ENCODE measurements around the gene GMDS. TPM values are rescaled to one million over a fixed set of nuclear protein-coding genes. Genes with fewer than 3 reads are reported as not detected.

The GMDS gene
- total and polyA plus RNA-seq, 2 of the 13 experiments (the other 11 are each of a cell fraction or from before 2014, with no cell fraction given) = 64.4 to 112 TPM

GRCh38 chr6:1801401-1801800 is 444.0 kb downstream of the GMDS start (continued):
- TF ChIP-seq ZHX1 (CRISPR knock-in tag; IDR thresholded peaks at IDR 0.05; ENCODE audit: low read depth) = no peak
- TF ChIP-seq IRF9 (CRISPR knock-in tag; IDR thresholded peaks at IDR 0.05; ENCODE audit: borderline replicate concordance) = no peak

- no peaks in the 10 kb centered on the region; the same call in 1 of the 2 replicates for H4K20me1 ChIP-seq (ENCODE audit: insufficient read depth, low read length)
- H3K27me3 ChIP-seq (ENCODE audit: control insufficient read depth in 1 of 2, insufficient read depth in 2 of 2, low read length in 2 of 2) = no peaks in the 10 kb centered on the region
- TF ChIP-seq SMYD3 (CRISPR knock-in tag; IDR thresholded peaks at IDR 0.05) = no peak
- no peak for TF ChIP-seq ZNF225 (CRISPR knock-in tag; IDR thresholded peaks at IDR 0.05)
- TF ChIP-seq BCL6 (CRISPR knock-in tag; IDR thresholded peaks at IDR 0.05) = no peak
- no peak for ATAC-seq
- H3K4me1 ChIP-seq (ENCODE audit: insufficient read depth, low read length) = 0 out of 2 replicates have a peak, but pooled peaks cover 8% of the 10 kb centered on the region
- 89% methylated on average over 4 of the region's 4 CpGs for WGBS (ENCODE audit: low lambda C conversion rate)
- no peaks in the 10 kb centered on the region for H3K79me2 ChIP-seq (ENCODE audit: insufficient read depth, low read length)
- no peak overlapping the region for H3K9ac ChIP-seq (ENCODE audit: insufficient read depth, low read depth, low read length)
- peaks cover 0 to 14% of the 10 kb centered on the region in 2 experiments; a peak in 2 of 5 replicates for H3K36me3 ChIP-seq (replicated peaks in 1 of 2; ENCODE audit: control insufficient read depth in 1 of 2, insufficient read depth in 2 of 2, low read length in 2 of 2)
- no peak overlapping the region for H3K4me3 ChIP-seq (replicated peaks in 1 of 3; ENCODE audit: insufficient read depth in 1 of 3, low read depth in 2 of 3, low read length in 3 of 3)
- DNase-seq (ENCODE audit: low spot score) = no peak
- H3K4me2 ChIP-seq (ENCODE audit: low read depth, low read length) = no peak overlapping the region
- ChIA-PET POLR2A (no interaction called here), CTCF (ENCODE audit: low intra/inter-chr PET ratio, low total read pairs) (no interaction called here)
- H3K27ac ChIP-seq (ENCODE audit: extremely low read length, insufficient read depth, low read length) = no peak overlapping the region
- H2AFZ ChIP-seq (ENCODE audit: low read length) = no peak overlapping the region
- FAIRE-seq = no peak
- intact Hi-C loops (cut with micrococcal nuclease; ENCODE audit: unreplicated experiment) = no loop called here
- H3K9me3 ChIP-seq (ENCODE audit: low read length) = no peaks in the 10 kb centered on the region
- in situ Hi-C loops (cut with HindIII; ENCODE audit: extremely low pct_ligation_motif_present, low pct_unique_long_range_greater_than_20kb) = no loop called here
- BruUV-seq (replicated peaks) = no TSS peak
These were observed 444.6 kb downstream of the GMDS start for GRCh38 chr6:1800845-1801244.
